GM19328 (cell line): ENCODE data around the gene C1orf116.

ENCODE experiments used
- ATAC-seq: cut with Tn5 transposase; IDR thresholded peaks from one replicate; pipeline ENCODE4 v1.9.1; 2021; ENCODE audit warnings: mild to moderate bottlenecking, moderate library complexity; ENCODE audit not compliant: unreplicated experiment

The C1orf116 gene

GRCh38 chr1:207000651-207001291 is 31.8 kb downstream of the C1orf116 start:
- no peak for ATAC-seq

- no peak for ATAC-seq
Measured at GRCh38 chr1:206998816-206999215, 33.7 kb downstream of the C1orf116 start.

GRCh38 chr1:206992790-206993189 is 39.8 kb downstream of the C1orf116 start:
- no peak for ATAC-seq

- no peak for ATAC-seq
Measured at GRCh38 chr1:206987873-206988272, 44.7 kb downstream of the C1orf116 start.

- no peak for ATAC-seq
Measured at GRCh38 chr1:206986885-206987284, 45.7 kb downstream of the C1orf116 start.

- no peak for ATAC-seq
Measured at GRCh38 chr1:206986402-206986801, 46.2 kb downstream of the C1orf116 start.

GRCh38 chr1:206985162-206985749 is 47.3 kb downstream of the C1orf116 start:
- no peak for ATAC-seq

GRCh38 chr1:206982216-206982615 is 50.3 kb downstream of the C1orf116 start:
- ATAC-seq: no peak

GRCh38 chr1:206979379-206980043 is 53.0 kb downstream of the C1orf116 start:
- ATAC-seq: no peak

- no peak for ATAC-seq
Measured at GRCh38 chr1:206978259-206978658, 54.3 kb downstream of the C1orf116 start.

- ATAC-seq: no peak
Measured at GRCh38 chr1:206975306-206975705, 57.2 kb downstream of the C1orf116 start.

GRCh38 chr1:206974140-206974539 is 58.4 kb downstream of the C1orf116 start:
- no peak for ATAC-seq

- no peak for ATAC-seq
Measured at GRCh38 chr1:206972728-206973127, 59.8 kb downstream of the C1orf116 start.

- no peak for ATAC-seq
Measured at GRCh38 chr1:206971029-206971655, 61.4 kb downstream of the C1orf116 start.

- no peak for ATAC-seq
Measured at GRCh38 chr1:206970446-206970845, 62.1 kb downstream of the C1orf116 start, which contains the start of gene FCAMR. Gene FCAMR (minus strand): TSS chr1:206970460. CDS start chr1:206970125, 335 bp downstream.

- no peak for ATAC-seq
Measured at GRCh38 chr1:206969090-206969489, 63.5 kb downstream of the C1orf116 start.
